ENCODE measurements around the gene MUC20.

- no peak for TF ChIP-seq CTCF (IDR thresholded peaks at IDR 0.05; ENCODE audit: insufficient read depth, low read depth, low read length)
- TF ChIP-seq EZH2 (IDR thresholded peaks at IDR 0.05; ENCODE audit: insufficient read depth, low read length): no peak
Measured at GRCh38 chr3:195699388-195699771, 21.4 kb upstream of the MUC20 start.
